Stimulated activated CD8-positive, alpha-beta memory T cell treated with anti-CD3 and anti-CD28 coated beads, Interleukin-15, amount 100 ng/mL, for 48 hours (primary cell): Measurements from ENCODE around the gene PGS1.

Experiments
- DNase-seq, 2 donors: peaks; one replicate each; pipeline ENCODE4 v3.0.0-alpha.2; 2020; ENCODE audit warnings: low read depth in 2 of 2

Gene PGS1

GRCh38 chr17:78387977-78388941, 9.8 kb downstream of the PGS1 start:
- no peak for DNase-seq

- no peak for DNase-seq
These were observed 12.0 kb downstream of the PGS1 start for GRCh38 chr17:78390241-78391050.

DNA sequence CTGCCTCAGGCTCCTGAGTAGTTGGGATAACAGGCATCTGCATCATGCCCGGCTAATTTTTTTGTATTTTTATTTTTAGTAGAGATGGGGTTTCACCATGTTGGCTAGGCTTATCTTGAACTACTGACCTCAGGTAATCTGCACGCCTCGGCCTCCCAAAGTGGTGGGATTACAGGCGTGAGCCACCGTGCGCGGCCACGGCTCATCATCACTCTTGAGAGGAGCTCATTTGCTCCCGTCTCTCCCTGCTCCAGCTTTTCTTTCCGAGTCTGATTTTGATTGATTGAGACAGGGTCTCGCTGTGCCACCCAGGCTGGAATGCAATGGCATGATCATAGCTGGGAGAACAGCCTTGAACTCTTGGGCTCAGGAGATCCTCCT, 12.6 kb downstream of the PGS1 start:
- DNase-seq = no peak

GRCh38 chr17:78391843-78392242, 13.4 kb downstream of the PGS1 start:
- no peak for DNase-seq

DNA sequence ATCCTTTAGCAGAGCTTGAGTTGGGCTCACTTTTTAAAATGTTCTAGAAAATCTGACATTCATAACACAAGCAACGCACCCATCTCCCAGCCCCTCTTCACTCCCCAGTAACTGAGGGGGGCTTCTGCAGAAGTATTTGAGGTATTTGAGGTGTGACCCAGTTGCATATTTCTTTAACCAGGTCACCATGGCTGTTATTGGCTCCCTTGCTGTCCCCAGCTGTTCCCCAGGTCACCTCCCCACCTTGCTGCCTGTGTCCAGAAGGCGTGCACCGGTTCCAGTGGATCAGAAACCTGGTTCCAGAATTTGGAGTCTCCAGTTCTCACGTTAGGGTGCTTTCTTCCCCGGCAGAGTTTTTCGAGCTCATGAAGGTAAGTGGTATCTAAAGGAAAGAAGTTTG, 13.8 kb downstream of the PGS1 start:
- DNase-seq = no peak

DNA sequence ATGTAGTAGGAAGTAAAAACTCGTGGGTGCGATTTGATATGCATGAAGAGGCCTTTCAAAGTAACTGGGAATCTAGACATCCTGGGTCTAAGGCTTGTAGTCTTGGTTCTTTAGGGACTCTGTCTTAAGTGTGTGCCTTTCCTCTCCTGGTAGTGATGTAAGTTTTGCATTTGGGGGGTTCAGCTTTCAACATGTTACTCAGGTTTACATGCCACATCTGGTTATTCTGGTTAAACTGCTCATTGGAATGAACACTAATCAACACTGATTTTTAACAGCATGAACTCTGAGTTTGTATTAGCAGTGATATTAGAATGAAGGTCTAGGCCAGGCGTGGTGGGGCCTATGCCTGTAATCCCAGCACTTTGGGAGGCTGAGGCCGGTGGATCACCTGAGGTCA, 15.1 kb downstream of the PGS1 start:
- no peak for DNase-seq

- no peak for DNase-seq
These were observed 15.8 kb downstream of the PGS1 start for GRCh38 chr17:78394209-78394608.

DNA sequence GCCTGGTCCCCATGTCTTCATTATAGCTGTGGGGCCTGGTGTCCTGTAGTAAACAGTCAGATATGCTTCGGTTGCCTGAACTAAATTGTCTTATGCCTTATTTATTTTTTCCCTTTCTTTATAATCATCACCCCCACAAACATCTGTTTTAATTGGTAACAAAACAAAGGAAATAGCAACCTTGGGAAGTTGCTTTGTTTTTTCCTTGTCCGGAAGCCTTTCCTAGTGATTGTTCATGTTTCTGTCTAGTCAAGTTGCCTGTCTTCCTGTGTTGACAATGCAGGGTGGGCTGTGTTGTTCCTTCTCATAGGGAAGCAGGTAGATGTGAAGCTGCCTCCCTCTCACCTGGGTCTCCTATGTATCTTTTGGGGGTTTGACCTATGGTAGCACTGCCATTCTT, 16.7 kb downstream of the PGS1 start:
- no peak for DNase-seq

- DNase-seq = no peak
These were observed 18.2 kb downstream of the PGS1 start for GRCh38 chr17:78396441-78397337.

- DNase-seq = no peak
These were observed 19.2 kb downstream of the PGS1 start for GRCh38 chr17:78397681-78398101.

- DNase-seq = no peak
These were observed 19.9 kb downstream of the PGS1 start for GRCh38 chr17:78398390-78398789.

DNA sequence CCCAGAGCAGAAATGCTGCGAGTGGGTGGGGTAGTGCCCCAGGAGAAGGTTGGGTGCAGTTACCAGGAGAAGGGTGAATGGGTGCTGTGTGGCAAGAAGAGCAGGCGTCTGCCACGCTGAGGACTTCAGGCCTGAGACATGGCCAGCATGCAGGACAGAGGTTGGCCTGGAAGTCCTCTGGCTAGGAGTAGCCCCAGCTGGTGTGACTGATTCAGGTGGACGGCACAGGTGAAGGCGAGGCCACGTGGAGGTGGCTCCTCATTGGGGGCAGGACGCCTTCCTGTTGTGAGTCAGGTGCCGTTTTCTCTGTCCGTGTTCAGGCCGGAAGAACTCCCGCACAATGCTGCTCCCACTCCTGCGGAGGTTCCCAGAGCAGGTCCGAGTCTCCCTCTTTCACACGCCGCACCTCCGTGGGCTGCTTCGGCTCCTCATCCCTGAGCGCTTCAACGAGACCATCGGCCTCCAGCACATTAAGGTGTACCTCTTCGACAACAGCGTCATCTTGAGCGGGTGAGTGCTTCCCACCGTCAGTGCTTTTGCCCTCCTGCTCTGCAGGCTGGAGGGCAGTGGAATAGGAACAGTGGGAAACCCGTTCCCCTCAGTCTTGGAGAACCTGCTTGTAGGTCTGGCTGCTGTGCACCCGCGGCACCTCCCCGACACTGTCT, 20.7 kb downstream of the PGS1 start:
- DNase-seq = no peak

DNA sequence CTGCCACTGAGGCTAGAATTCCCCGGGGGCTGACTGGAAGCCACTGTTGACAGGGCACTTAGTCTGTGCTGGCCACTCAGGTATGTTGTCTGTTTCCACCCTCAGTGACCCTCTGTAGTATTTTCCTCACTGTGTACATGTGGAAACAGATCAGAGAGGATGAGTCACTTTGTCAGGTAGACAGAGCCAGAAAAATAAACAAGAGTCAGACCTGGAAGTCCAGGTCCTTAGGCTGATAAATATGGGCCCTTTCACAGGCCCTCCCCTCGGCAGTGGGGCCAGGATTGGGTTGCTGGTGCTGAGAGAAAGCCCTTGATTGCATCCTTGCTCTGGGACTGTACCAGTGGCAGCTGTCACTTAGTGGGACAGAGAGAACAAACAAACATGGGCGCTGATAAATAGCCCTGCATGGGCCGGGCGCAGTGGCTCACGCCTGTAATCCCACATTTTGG, 21.3 kb downstream of the PGS1 start:
- DNase-seq = no peak

- no peak for DNase-seq
These were observed 22.3 kb downstream of the PGS1 start for GRCh38 chr17:78400581-78401240.

DNA sequence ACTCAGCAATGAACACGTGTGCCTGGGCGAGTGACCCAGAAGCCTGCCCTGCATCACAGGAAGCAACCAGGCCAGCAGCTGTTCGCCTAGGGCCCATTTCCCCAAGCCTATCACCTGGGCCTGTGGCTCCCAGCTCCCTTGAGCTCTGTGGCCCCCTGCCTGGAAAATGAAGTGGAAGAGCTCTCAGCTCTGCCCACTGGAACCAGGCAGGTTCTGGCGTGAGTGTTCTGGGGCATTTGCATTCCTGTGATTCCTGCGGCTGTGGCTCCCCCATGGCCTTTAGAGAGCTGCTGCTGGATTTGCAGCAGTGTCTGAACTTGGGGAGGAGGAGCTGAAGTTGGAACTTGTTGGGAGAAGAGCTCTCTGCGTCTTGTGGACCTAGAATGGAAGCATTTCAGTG, 22.8 kb downstream of the PGS1 start:
- no peak for DNase-seq

GRCh38 chr17:78401891-78402290, 23.4 kb downstream of the PGS1 start:
- DNase-seq = no peak

DNA sequence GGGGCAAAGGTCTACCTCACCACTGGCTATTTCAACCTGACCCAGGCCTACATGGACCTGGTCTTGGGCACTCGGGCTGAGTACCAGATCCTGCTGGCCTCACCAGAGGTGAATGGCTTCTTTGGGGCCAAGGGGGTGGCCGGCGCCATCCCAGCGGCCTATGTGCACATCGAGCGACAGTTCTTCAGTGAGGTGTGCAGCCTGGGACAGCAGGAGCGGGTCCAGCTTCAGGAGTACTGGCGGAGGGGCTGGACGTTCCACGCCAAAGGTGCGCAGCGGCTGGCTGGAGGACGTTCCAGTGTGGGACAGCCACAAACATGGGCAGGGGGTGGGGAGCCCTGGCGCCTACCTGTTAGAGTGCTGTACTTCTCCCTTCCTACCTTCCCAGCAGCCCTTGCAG, 25.4 kb downstream of the PGS1 start:
- no peak for DNase-seq

- DNase-seq = no peak
These were observed 27.9 kb downstream of the PGS1 start for GRCh38 chr17:78406396-78406795.

- no peak for DNase-seq
These were observed 28.5 kb downstream of the PGS1 start for GRCh38 chr17:78406920-78407319.

GRCh38 chr17:78407387-78408000, 29.0 kb downstream of the PGS1 start:
- no peak for DNase-seq
